ENCODE data around the gene MACROH2A1.

Gene MACROH2A1

GRCh38 chr5:135324160-135324559, 74.9 kb downstream of the MACROH2A1 start:
- no peak for TF ChIP-seq TSHZ2 (CRISPR knock-in tag; IDR thresholded peaks at IDR 0.05)
- no peak for TF ChIP-seq ZNF8 (CRISPR knock-in tag; IDR thresholded peaks at IDR 0.05)
- TF ChIP-seq ZNF70 (CRISPR knock-in tag; IDR thresholded peaks at IDR 0.05) = no peak
- no peak for TF ChIP-seq TCF4 (CRISPR knock-in tag; IDR thresholded peaks at IDR 0.05; ENCODE audit: borderline replicate concordance)
- TF ChIP-seq TOX (CRISPR knock-in tag; IDR thresholded peaks at IDR 0.05; ENCODE audit: borderline replicate concordance) = no peak
- TF ChIP-seq ZFP30 (CRISPR knock-in tag; IDR thresholded peaks at IDR 0.05) = no peak
- TF ChIP-seq SNAI2 (CRISPR knock-in tag; IDR thresholded peaks at IDR 0.05) = no peak
- no peak for TF ChIP-seq PATZ1 (CRISPR knock-in tag; IDR thresholded peaks at IDR 0.05; ENCODE audit: borderline replicate concordance)
- TF ChIP-seq POU6F1 (CRISPR knock-in tag; IDR thresholded peaks at IDR 0.05; ENCODE audit: borderline replicate concordance, low read depth) = no peak
- no peak for TF ChIP-seq CSDC2 (CRISPR knock-in tag; IDR thresholded peaks at IDR 0.05)
- no peak for TF ChIP-seq GLIS3 (CRISPR knock-in tag; IDR thresholded peaks at IDR 0.05)
- no peak for TF ChIP-seq BACH2 (CRISPR knock-in tag; IDR thresholded peaks at IDR 0.05; ENCODE audit: borderline replicate concordance)
- TF ChIP-seq ESRRG (CRISPR knock-in tag; IDR thresholded peaks at IDR 0.05) = no peak
- no peak for TF ChIP-seq ISL1 (CRISPR knock-in tag; IDR thresholded peaks at IDR 0.05)
- no peak for TF ChIP-seq RARB (CRISPR knock-in tag; IDR thresholded peaks at IDR 0.05)
- TF ChIP-seq ZNF565 (CRISPR knock-in tag; conservative IDR thresholded peaks at IDR 0.05; ENCODE audit: low read depth) = no peak
- ATAC-seq = no peak

GRCh38 chr5:135323701-135324132, 75.3 kb downstream of the MACROH2A1 start:
- TF ChIP-seq BACH2 (CRISPR knock-in tag; IDR thresholded peaks at IDR 0.05; ENCODE audit: borderline replicate concordance) (no peak), TCF4 (CRISPR knock-in tag; IDR thresholded peaks at IDR 0.05; ENCODE audit: borderline replicate concordance) (no peak), ZC3H10 (CRISPR knock-in tag; IDR thresholded peaks at IDR 0.05) (no peak), ZFP30 (CRISPR knock-in tag; IDR thresholded peaks at IDR 0.05) (no peak), ESRRG (CRISPR knock-in tag; IDR thresholded peaks at IDR 0.05) (no peak), ZNF565 (CRISPR knock-in tag; conservative IDR thresholded peaks at IDR 0.05; ENCODE audit: low read depth) (no peak), SNAI2 (CRISPR knock-in tag; IDR thresholded peaks at IDR 0.05) (no peak), POU6F1 (CRISPR knock-in tag; IDR thresholded peaks at IDR 0.05; ENCODE audit: borderline replicate concordance, low read depth) (no peak)
- no peak for ATAC-seq

GRCh38 chr5:135323227-135323626, 75.8 kb downstream of the MACROH2A1 start:
- no peak for ATAC-seq
- TF ChIP-seq CSRNP3 (CRISPR knock-in tag; IDR thresholded peaks at IDR 0.05) = no peak
- TF ChIP-seq BACH2 (CRISPR knock-in tag; IDR thresholded peaks at IDR 0.05; ENCODE audit: borderline replicate concordance) = no peak
- TF ChIP-seq ZNF70 (CRISPR knock-in tag; IDR thresholded peaks at IDR 0.05) = no peak
- TF ChIP-seq OSR1 (CRISPR knock-in tag; IDR thresholded peaks at IDR 0.05) = no peak
- TF ChIP-seq POU6F1 (CRISPR knock-in tag; IDR thresholded peaks at IDR 0.05; ENCODE audit: borderline replicate concordance, low read depth) = no peak

Measured in SK-N-SH treated with all-trans-retinoic acid at 6 μM for 48 hours (cell line).